IPS-18c (cell line): ENCODE data around the gene CDKN2B-AS1.
"Not testable (repeated sequence)": the region's sequence is repeated elsewhere in the genome, so short reads cannot be mapped to it uniquely, and the experiment has no call there.

Experiments used
- H3K4me3 ChIP-seq: 2 replicates; pipeline ENCODE4 v1.7.0; 2013; ENCODE audit warnings: low read depth, mild to moderate bottlenecking, low read length, moderate library complexity; ENCODE audit not compliant: insufficient read depth
- H3K9me3 ChIP-seq: one replicate; pipeline ENCODE4 v1.6.1; 2013; ENCODE audit warnings: mild to moderate bottlenecking, low read length, moderate library complexity; ENCODE audit not compliant: control insufficient read depth, insufficient read depth

The CDKN2B-AS1 gene

GRCh38 chr9:22053178-22053577 lies 58.6 kb downstream of the CDKN2B-AS1 start:
- no peak overlapping the region for H3K4me3 ChIP-seq
- H3K9me3 ChIP-seq = no peaks in the 10 kb centered on the region

- Histone ChIP-seq H3K9me3 (peaks cover 3% of the 10 kb centered on the region), H3K4me3 (no peak overlapping the region)
Observed at GRCh38 chr9:22054076-22054475, 59.5 kb downstream of the CDKN2B-AS1 start.

GRCh38 chr9:22054529-22054928 lies 59.9 kb downstream of the CDKN2B-AS1 start:
- Histone ChIP-seq H3K4me3 (no peak overlapping the region), H3K9me3 (peaks cover 3% of the 10 kb centered on the region)

GRCh38 chr9:22055090-22055489 lies 60.5 kb downstream of the CDKN2B-AS1 start:
- no peak overlapping the region for H3K4me3 ChIP-seq

GRCh38 chr9:22056402-22056801 lies 61.8 kb downstream of the CDKN2B-AS1 start:
- peaks cover 3% of the 10 kb centered on the region for H3K9me3 ChIP-seq
- H3K4me3 ChIP-seq = no peak overlapping the region

More at GRCh38 chr9:22055090-22055489, 60.5 kb downstream of the CDKN2B-AS1 start:
- H3K9me3 ChIP-seq = peaks cover 3% of the 10 kb centered on the region

GRCh38 chr9:22057972-22058371 lies 63.4 kb downstream of the CDKN2B-AS1 start:
- H3K4me3 ChIP-seq, H3K9me3 ChIP-seq: not testable (repeated sequence)

- H3K9me3 ChIP-seq = peaks cover 3% of the 10 kb centered on the region
- no peak overlapping the region for H3K4me3 ChIP-seq
Observed at GRCh38 chr9:22060831-22061383, 66.3 kb downstream of the CDKN2B-AS1 start.

GRCh38 chr9:22064957-22065356 lies 70.4 kb downstream of the CDKN2B-AS1 start:
- Histone ChIP-seq H3K9me3 (no peaks in the 10 kb centered on the region), H3K4me3 (no peak overlapping the region)

- H3K4me3 ChIP-seq = no peak overlapping the region
- H3K9me3 ChIP-seq = no peaks in the 10 kb centered on the region
Observed at GRCh38 chr9:22065431-22066200, 71.0 kb downstream of the CDKN2B-AS1 start.

GRCh38 chr9:22067196-22067595 lies 72.6 kb downstream of the CDKN2B-AS1 start:
- H3K9me3 ChIP-seq = no peaks in the 10 kb centered on the region
- H3K4me3 ChIP-seq = no peak overlapping the region

- no peak overlapping the region for H3K4me3 ChIP-seq
- no peaks in the 10 kb centered on the region for H3K9me3 ChIP-seq
Observed at GRCh38 chr9:22068369-22068768, 73.8 kb downstream of the CDKN2B-AS1 start.

GRCh38 chr9:22073349-22073748 lies 78.8 kb downstream of the CDKN2B-AS1 start:
- no peaks in the 10 kb centered on the region for H3K9me3 ChIP-seq
- no peak overlapping the region for H3K4me3 ChIP-seq

- Histone ChIP-seq H3K4me3 (no peak overlapping the region), H3K9me3 (no peaks in the 10 kb centered on the region)
Observed at GRCh38 chr9:22078081-22078480, 83.5 kb downstream of the CDKN2B-AS1 start.

- H3K4me3 ChIP-seq = no peak overlapping the region
- H3K9me3 ChIP-seq = no peaks in the 10 kb centered on the region
Observed at GRCh38 chr9:22079873-22080341, 85.3 kb downstream of the CDKN2B-AS1 start.

GRCh38 chr9:22084336-22085035 lies 89.9 kb downstream of the CDKN2B-AS1 start:
- no peak overlapping the region for H3K4me3 ChIP-seq
- no peaks in the 10 kb centered on the region for H3K9me3 ChIP-seq

- H3K4me3 ChIP-seq = no peak overlapping the region
- H3K9me3 ChIP-seq = no peaks in the 10 kb centered on the region
Observed at GRCh38 chr9:22088053-22088716, 93.6 kb downstream of the CDKN2B-AS1 start.

- no peak overlapping the region for H3K4me3 ChIP-seq
- H3K9me3 ChIP-seq = no peaks in the 10 kb centered on the region
Observed at GRCh38 chr9:22088717-22089061, 94.1 kb downstream of the CDKN2B-AS1 start.

- Histone ChIP-seq H3K4me3 (no peak overlapping the region; the same call in 1 of the 2 replicates), H3K9me3 (no peaks in the 10 kb centered on the region)
Observed at GRCh38 chr9:22097707-22098106, 103.1 kb downstream of the CDKN2B-AS1 start.
